SU-DHL-6 (cell line): ENCODE measurements around the gene TMEM88.

Source experiments
- H2AFZ ChIP-seq: fragments of 200-600 bp; sonication (generic); 2 replicates; pipeline ENCODE4 v1.6.1; 2014; ENCODE audit warnings: low read depth, mild to moderate bottlenecking, moderate library complexity, mixed read lengths, antibody characterized with exemption, low read length; ENCODE audit not compliant: severe bottlenecking
- H3F3A ChIP-seq: fragments of 200-600 bp; shearing (Covaris generic); 2 replicates; pipeline ENCODE4 v1.6.0; 2016; ENCODE audit warnings: antibody characterized with exemption, mild to moderate bottlenecking; ENCODE audit not compliant: insufficient read depth
- H3K27ac ChIP-seq: fragments of 200-600 bp; sonication (generic); 2 replicates; pipeline ENCODE4 v1.5.1; 2016; ENCODE audit warnings: low read depth, mild to moderate bottlenecking, low read length, moderate library complexity, mixed read lengths
- H3K27me3 ChIP-seq: fragments of 200-600 bp; sonication (generic), shearing (Covaris generic); 2 replicates; pipeline ENCODE4 v1.6.0; 2014; ENCODE audit warnings: mild to moderate bottlenecking, low read length
- H3K36me3 ChIP-seq: fragments of 200-600 bp; sonication (generic); 2 replicates; pipeline ENCODE4 v1.6.1; 2014; ENCODE audit warnings: mild to moderate bottlenecking, low read length, mixed read lengths
- H3K4me2 ChIP-seq: fragments of 300-600, 200-600 bp; shearing (Covaris generic), sonication (generic); 2 replicates; pipeline ENCODE4 v1.6.0; 2014; ENCODE audit warnings: low read length, low read depth, mild to moderate bottlenecking; ENCODE audit not compliant: poor library complexity, severe bottlenecking
- H3K4me3 ChIP-seq: fragments of 200-600 bp; sonication (generic); 2 replicates; pipeline ENCODE4 v1.5.1; 2014; ENCODE audit warnings: antibody characterized with exemption, low read length, mild to moderate bottlenecking, mixed read lengths; ENCODE audit not compliant: insufficient read depth, poor library complexity, severe bottlenecking
- H3K79me2 ChIP-seq: fragments of 200-600 bp; sonication (generic); 2 replicates; pipeline ENCODE4 v1.6.1; 2014; ENCODE audit warnings: mild to moderate bottlenecking, low read length, moderate library complexity; ENCODE audit not compliant: insufficient read depth
- H3K9ac ChIP-seq: fragments of 200-600 bp; sonication (generic); 2 replicates; pipeline ENCODE4 v1.7.0; 2014; ENCODE audit warnings: mild to moderate bottlenecking, low read length
- H3K9me2 ChIP-seq: fragments of 200-600 bp; sonication (generic); replicated peaks from 2 replicates; pipeline ENCODE4 v1.6.1; 2014; ENCODE audit warnings: low read length; ENCODE audit not compliant: insufficient read depth
- H3K9me3 ChIP-seq: fragments of 200-600 bp; sonication (generic); 2 replicates; pipeline ENCODE4 v1.6.1; 2014; ENCODE audit warnings: low read length, mixed read lengths; ENCODE audit not compliant: insufficient read depth
- H4K20me1 ChIP-seq: fragments of 200-600 bp; sonication (generic); 2 replicates; pipeline ENCODE4 v1.6.1; 2014; ENCODE audit warnings: low read depth, mild to moderate bottlenecking, antibody characterized with exemption, low read length, moderate library complexity, mixed read lengths
- EZH2phosphoT487 ChIP-seq: fragments of 200-600 bp; sonication (generic), shearing (Covaris generic); conservative IDR thresholded peaks from 2 replicates; pipeline ENCODE4 v1.6.1; 2018; ENCODE audit warnings: mild to moderate bottlenecking, antibody characterized with exemption, low read length, moderate library complexity, mixed read lengths
- TF ChIP-seq, protein P1 (sequence below): fragments of 200-600 bp; sonication (generic); IDR thresholded peaks from one replicate; pipeline ENCODE4 v1.5.1; 2017; ENCODE audit warnings: antibody characterized with exemption, mild to moderate bottlenecking, low read length, moderate library complexity; ENCODE audit not compliant: insufficient read depth, poor library complexity, severe bottlenecking

TMEM88 gene

DNA sequence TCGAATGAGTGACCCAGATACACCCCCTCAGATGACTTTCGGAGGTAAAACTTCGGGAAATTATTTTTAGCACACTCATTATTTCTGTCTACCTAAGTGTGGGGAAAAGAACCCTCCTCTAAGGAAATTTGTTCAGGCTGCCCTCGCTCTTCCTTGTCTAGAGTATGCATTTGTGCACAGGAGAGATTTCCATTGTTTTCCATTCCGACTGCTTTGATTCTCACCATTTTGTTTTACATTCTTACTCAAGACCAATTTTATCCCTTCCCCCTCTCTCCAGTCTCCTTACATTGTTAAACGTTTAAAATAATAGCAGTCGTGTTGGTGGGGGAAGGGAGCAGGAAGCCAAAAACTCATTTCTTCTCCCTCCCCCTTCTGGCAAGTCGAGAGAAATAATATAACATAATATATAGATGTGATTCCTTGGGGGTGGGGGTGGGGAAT, 32.2 kb downstream of the TMEM88 start:
- H3K27ac ChIP-seq: peak overlapping the region; percentile 85
- H3K4me2 ChIP-seq: peak overlapping the region; percentile 86
- TF ChIP-seq, protein P1, sequence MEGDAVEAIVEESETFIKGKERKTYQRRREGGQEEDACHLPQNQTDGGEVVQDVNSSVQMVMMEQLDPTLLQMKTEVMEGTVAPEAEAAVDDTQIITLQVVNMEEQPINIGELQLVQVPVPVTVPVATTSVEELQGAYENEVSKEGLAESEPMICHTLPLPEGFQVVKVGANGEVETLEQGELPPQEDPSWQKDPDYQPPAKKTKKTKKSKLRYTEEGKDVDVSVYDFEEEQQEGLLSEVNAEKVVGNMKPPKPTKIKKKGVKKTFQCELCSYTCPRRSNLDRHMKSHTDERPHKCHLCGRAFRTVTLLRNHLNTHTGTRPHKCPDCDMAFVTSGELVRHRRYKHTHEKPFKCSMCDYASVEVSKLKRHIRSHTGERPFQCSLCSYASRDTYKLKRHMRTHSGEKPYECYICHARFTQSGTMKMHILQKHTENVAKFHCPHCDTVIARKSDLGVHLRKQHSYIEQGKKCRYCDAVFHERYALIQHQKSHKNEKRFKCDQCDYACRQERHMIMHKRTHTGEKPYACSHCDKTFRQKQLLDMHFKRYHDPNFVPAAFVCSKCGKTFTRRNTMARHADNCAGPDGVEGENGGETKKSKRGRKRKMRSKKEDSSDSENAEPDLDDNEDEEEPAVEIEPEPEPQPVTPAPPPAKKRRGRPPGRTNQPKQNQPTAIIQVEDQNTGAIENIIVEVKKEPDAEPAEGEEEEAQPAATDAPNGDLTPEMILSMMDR: no peak
- no peak for TF ChIP-seq EZH2phosphoT487
- H3K4me3 ChIP-seq: peak overlapping the region; percentile 77
- peaks cover 34% of the 10 kb centered on the region for H3F3A ChIP-seq
- no peaks in the 10 kb centered on the region for H3K9me3 ChIP-seq
- no peaks in the 10 kb centered on the region for H3K36me3 ChIP-seq
- H3K9ac ChIP-seq: peak overlapping the region; percentile 85
- no peaks in the 10 kb centered on the region for H3K9me2 ChIP-seq
- peaks cover 49% of the 10 kb centered on the region for H3K79me2 ChIP-seq
- no peaks in the 10 kb centered on the region for H3K27me3 ChIP-seq
- H4K20me1 ChIP-seq: no peaks in the 10 kb centered on the region
- H2AFZ ChIP-seq: no peak overlapping the region

DNA sequence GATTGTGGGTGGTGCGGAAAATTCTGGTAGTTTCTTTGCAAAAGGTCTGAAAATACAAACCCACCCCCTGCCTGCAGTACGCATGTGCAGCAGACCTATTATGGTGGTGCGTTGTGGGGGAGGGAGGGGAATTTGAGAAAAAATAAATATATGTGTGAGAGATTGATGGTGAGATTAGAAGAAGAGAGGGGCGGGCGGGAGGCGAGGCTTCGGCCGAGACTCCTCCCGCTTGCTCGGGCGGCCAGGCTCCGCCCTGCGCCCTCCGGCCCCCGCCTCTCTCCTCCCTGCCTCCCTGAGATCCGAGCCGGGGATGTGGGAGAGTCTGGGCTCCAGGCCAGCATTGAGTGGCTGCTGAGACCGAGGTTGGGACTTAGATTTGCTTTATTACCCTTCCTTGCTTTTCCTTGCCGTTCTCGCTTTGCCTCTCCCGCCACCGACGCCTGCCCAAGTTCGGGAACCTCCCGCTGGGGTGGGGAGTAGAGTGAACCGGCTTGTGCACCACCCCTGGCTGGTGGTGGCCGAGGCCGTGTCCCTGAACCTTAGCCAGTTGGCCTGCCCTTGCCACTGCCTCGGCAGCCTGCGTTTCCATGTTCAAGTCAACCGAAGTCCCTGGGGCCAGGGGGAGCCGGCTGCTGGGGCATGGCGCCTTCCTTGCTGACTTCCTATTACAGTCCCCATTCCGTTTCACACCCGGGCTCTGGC, 32.8 kb downstream of the TMEM88 start:
- H3K79me2 ChIP-seq: peaks cover 44% of the 10 kb centered on the region

DNA sequence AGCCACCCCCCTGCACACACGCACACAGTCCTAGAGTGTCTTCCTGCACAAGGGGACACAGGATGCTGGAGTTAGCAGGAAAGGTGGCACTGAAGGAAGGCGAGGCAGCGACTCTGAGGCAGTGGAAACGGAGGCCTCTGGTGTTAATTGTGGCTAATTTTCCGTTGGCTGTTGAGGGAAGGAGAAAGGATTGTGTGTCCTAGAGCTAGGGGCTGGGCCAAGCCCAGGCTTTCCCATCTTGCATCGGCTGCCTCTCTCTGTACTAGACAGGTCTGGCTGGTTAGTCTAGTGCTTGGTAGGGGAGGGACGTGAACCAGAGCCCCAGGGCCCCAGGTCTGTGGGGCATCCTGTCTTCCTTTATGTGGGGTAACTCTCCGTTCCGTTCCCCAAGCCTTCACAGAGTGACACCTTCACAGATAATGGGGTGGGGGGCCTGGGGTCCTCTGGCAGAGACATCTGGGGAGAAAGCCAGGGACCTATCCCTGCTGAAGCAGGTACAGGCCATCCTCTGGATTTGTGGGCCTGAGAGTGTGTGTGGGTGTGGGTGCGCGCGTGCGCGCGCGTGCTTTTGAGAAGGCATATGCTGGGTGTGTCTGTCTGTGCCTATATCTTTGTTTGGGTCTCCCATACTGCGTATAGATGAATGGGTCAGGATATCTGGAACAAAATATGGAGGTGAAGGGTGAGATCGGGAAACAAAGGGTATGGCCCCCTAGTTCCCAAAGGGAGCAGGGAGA, 33.5 kb downstream of the TMEM88 start, which contains the start of gene CHD3:
TSS of gene CHD3 (plus strand) at position 606 of the 737 bp plus-strand sequence. CDS start 212 bp downstream, outside the sequence.
- H2AFZ ChIP-seq: peak within 1 kb of the TSS; percentile 68
- H3K9me3 ChIP-seq: no peaks in the 10 kb centered on the region
- peak within 1 kb of the TSS; percentile 86 for H3K4me2 ChIP-seq
- TF ChIP-seq EZH2phosphoT487: no peak
- TF ChIP-seq, protein P1: no peak
- no peaks in the 10 kb centered on the region for H3K9me2 ChIP-seq
- H3F3A ChIP-seq: peaks cover 21% of the 10 kb centered on the region
- H3K9ac ChIP-seq: peak within 1 kb of the TSS; percentile 85
- peak within 1 kb of the TSS; percentile 85 for H3K27ac ChIP-seq
- H3K36me3 ChIP-seq: no peaks in the 10 kb centered on the region
- peaks cover 42% of the 10 kb centered on the region for H3K79me2 ChIP-seq
- H3K4me3 ChIP-seq: peak within 1 kb of the TSS; percentile 77
- no peaks in the 10 kb centered on the region for H3K27me3 ChIP-seq
- no peaks in the 10 kb centered on the region for H4K20me1 ChIP-seq

More for the DNA sequence above, 32.8 kb downstream of the TMEM88 start:
- H3K27ac ChIP-seq: peak overlapping the region; percentile 85
- H3K9ac ChIP-seq: peak overlapping the region; percentile 85
- H3K4me3 ChIP-seq: peak overlapping the region; percentile 77
- H2AFZ ChIP-seq: peak overlapping the region; percentile 68
- peak overlapping the region; percentile 86 for H3K4me2 ChIP-seq
- peaks cover 28% of the 10 kb centered on the region for H3F3A ChIP-seq
- H3K27me3 ChIP-seq: no peaks in the 10 kb centered on the region
- TF ChIP-seq EZH2phosphoT487: no peak
- TF ChIP-seq, protein P1: no peak
- no peaks in the 10 kb centered on the region for H3K36me3 ChIP-seq
- H3K9me2 ChIP-seq: no peaks in the 10 kb centered on the region
- no peaks in the 10 kb centered on the region for H3K9me3 ChIP-seq
- H4K20me1 ChIP-seq: no peaks in the 10 kb centered on the region
